HG03457 (cell line): ENCODE measurements around the gene MFRP.
"Not testable (repeated sequence)": the region's sequence is repeated elsewhere in the genome, so short reads cannot be mapped to it uniquely, and the experiment has no call there.

Source experiments
- ATAC-seq: cut with Tn5 transposase; IDR thresholded peaks from one replicate; pipeline ENCODE4 v1.9.1; 2021; ENCODE audit warnings: moderate number of reproducible peaks; ENCODE audit not compliant: unreplicated experiment

Gene MFRP

GRCh38 chr11:119346605-119347004, at the start of gene MFRP:
Gene MFRP (minus strand): TSS chr11:119346705. CDS start chr11:119346513, 192 bp downstream.
- ATAC-seq: no peak

- ATAC-seq: no peak
Measured at GRCh38 chr11:119391275-119391674, 44.8 kb upstream of the MFRP start.

GRCh38 chr11:119389611-119390254, 43.2 kb upstream of the MFRP start:
- no peak for ATAC-seq

- no peak for ATAC-seq
Measured at GRCh38 chr11:119388103-119388502, 41.6 kb upstream of the MFRP start.

- ATAC-seq: no peak
Measured at GRCh38 chr11:119384332-119384731, 37.8 kb upstream of the MFRP start.

GRCh38 chr11:119382513-119382912, 36.0 kb upstream of the MFRP start:
- not testable (repeated sequence) for ATAC-seq

- ATAC-seq: no peak
Measured at GRCh38 chr11:119382101-119382500, 35.6 kb upstream of the MFRP start.

GRCh38 chr11:119381181-119381988, 34.9 kb upstream of the MFRP start, which contains the start of gene USP2:
Gene USP2 (minus strand): TSS chr11:119381690. CDS start chr11:119373480, 8,210 bp downstream.
- peak; percentile 94 for ATAC-seq

- ATAC-seq: no peak
Measured at GRCh38 chr11:119380827-119381180, 34.3 kb upstream of the MFRP start.

GRCh38 chr11:119380160-119380826, 33.8 kb upstream of the MFRP start:
- ATAC-seq: no peak

GRCh38 chr11:119378851-119379465, 32.5 kb upstream of the MFRP start:
- no peak for ATAC-seq

- no peak for ATAC-seq
Measured at GRCh38 chr11:119377961-119378667, 31.6 kb upstream of the MFRP start.

GRCh38 chr11:119377112-119377901, 30.8 kb upstream of the MFRP start:
- no peak for ATAC-seq

- no peak for ATAC-seq
Measured at GRCh38 chr11:119376197-119376847, 29.8 kb upstream of the MFRP start.

- ATAC-seq: no peak
Measured at GRCh38 chr11:119375337-119376196, 29.1 kb upstream of the MFRP start.

GRCh38 chr11:119374632-119375336, 28.3 kb upstream of the MFRP start:
- no peak for ATAC-seq

- ATAC-seq: no peak
Measured at GRCh38 chr11:119373921-119374631, 27.6 kb upstream of the MFRP start.
